Hypothalamus (tissue), 51 donors: Measurements from ENCODE around the gene OR4E2.
A peak's percentile ranks its signal among the peaks of the same experiment; 100 is the strongest.
"Not testable (repeated sequence)": the region's sequence is repeated elsewhere in the genome, so short reads cannot be mapped to it uniquely, and the experiment has no call there.

Source experiments
- DNase-seq, 51 donors: peaks; one replicate each; lab custom pipeline; 2025; lab: John Stamatoyannopoulos, UW

The OR4E2 gene

GRCh38 chr14:21694425-21694824 is 40.8 kb downstream of the OR4E2 start:
- no peak for DNase-seq

DNA sequence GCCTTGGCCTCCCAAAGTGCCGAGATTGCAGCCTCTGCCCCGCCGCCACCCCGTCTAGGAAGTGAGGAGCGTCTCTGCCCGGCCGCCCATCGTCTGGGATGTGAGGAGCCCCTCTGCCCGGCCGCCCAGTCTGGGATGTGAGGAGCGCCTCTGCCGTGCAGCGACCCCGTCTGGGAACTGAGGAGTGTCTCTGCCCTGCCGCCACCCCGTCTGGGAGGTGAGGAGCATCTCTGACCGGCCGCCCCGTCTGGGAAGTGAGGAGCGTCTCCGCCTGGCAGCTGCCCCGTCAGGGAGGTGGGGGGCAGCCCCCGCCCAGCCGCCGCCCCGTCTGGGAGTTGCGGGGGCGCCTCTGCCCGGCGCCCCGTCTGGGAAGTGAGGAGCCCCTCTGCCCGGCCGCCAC is 44.0 kb downstream of the OR4E2 start:
- DNase-seq, result not testable (repeated sequence)

GRCh38 chr14:21698538-21698937 is 44.9 kb downstream of the OR4E2 start:
- DNase-seq, result not testable (repeated sequence)

GRCh38 chr14:21699551-21699950 is 45.9 kb downstream of the OR4E2 start:
- no peak for DNase-seq

- no peak for DNase-seq
Observed at GRCh38 chr14:21702316-21702715, 48.7 kb downstream of the OR4E2 start.

- no peak for DNase-seq
Observed at GRCh38 chr14:21703357-21704326, 50.0 kb downstream of the OR4E2 start.

DNA sequence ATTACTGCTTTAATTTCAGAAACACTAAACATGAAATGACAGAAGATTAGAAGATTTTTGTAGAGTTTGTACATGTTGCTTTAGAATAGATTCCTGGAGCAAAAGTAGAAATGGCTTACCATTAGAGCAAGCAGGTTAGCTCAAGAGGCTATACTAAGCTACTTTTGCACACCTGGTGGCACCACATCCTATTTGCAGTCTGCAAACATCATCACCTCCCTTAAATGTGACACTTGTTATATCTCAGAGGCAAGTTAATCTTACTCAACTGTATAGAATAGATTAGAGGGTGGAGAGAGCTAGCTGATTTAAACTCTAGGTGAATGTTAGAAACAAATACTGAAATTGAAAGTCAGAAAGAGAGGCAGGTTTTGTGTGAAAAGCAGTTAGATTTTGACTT is 50.7 kb downstream of the OR4E2 start:
- no peak for DNase-seq

DNA sequence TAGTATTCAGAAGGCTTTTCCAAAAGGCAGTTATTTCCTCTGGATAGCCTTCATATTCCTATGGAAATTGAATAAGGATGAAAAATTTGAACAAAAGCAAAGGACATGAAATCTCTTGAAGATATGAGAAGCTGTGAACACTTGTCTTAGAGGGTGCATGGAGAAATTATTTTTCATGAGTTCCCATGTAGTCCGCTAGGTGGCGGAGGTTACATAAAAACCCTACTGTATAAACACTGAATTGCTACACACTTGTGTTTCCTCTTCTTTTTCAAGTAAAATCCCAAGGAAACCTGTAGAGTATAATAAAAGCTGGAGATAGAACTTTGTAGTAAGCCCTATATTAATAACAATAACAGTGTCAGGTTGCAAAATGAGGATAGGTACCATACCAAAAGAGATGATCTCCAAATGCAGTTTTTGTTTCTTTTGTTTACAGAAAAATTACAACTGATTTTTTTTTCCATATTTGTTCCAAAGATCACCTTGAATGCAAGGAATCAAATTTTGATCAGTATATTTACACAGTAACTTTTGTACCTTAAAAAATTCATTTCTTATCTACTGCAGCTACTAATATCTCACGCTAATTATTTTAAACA is 57.8 kb downstream of the OR4E2 start:
- DNase-seq, result peak in 5 of 51 donors; percentile 0 to 16 (median 1)

GRCh38 chr14:21712036-21712435 is 58.4 kb downstream of the OR4E2 start:
- DNase-seq, result no peak

DNA sequence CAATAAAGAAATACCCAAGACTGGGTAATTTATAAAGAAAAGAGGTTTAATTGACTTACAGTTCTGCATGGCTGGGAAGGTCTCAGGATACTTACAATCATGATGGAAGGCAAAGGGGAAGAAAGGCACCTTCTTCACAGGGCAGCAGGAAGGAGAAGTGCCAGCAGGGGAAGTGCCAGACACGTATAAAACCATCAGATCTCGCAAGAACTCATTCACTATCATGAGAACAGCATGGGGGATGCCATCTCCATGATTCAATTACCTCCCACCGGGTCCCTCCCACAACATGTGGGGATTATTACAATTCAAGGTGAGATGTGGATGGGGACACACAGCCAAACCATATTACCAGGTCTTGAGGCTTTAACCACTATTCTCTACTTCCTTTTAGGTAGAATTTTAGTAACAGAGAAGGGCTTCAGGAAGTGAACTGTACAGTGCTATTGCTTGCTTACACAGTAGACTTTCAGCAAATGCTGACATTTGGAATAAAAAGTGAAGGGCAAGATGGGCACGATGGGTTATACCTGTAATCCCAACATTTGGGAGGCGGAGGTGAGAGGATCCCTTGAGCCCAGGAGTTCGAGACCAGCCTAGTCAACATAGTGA is 60.8 kb downstream of the OR4E2 start:
- DNase-seq, result no peak
